ENCODE measurements around the gene HPCAL1. TPM values are rescaled to one million over a fixed set of nuclear protein-coding genes. Genes with fewer than 3 reads are reported as not detected.

HPCAL1 gene
- total and polyA plus RNA-seq, 2 of the 4 experiments (the other 2 are of a cell fraction): 8.2 to 33.7 TPM

- BruUV-seq (replicated peaks): no TSS peak
These were observed 13.4 kb upstream of the HPCAL1 start for GRCh38 chr2:10289352-10289751.

More at GRCh38 chr2:10289352-10289751, 13.4 kb upstream of the HPCAL1 start:
- no peak overlapping the region for H3K27ac ChIP-seq (ENCODE audit: insufficient read depth, low read length)
- H3K27me3 ChIP-seq (ENCODE audit: control insufficient read depth, insufficient read depth, low read length): no peaks in the 10 kb centered on the region
- H3K9ac ChIP-seq (ENCODE audit: low read depth, low read length): no peak overlapping the region
- H4K5ac ChIP-seq (ENCODE audit: low read depth, low read length): no peak overlapping the region
- no peak overlapping the region for H2BK120ac ChIP-seq (ENCODE audit: low read depth, low read length)
- peaks cover 13% of the 10 kb centered on the region for H3K4me1 ChIP-seq (ENCODE audit: control insufficient read depth, insufficient read depth, low read length)
- no peak overlapping the region for H3K56ac ChIP-seq (ENCODE audit: extremely low read depth, insufficient read depth, low read length)
- WGBS, 2 experiments (ENCODE audit: extremely low coverage in 2 of 2, insufficient read length in 1 of 2): 98% methylated on average over 6 of the region's 6 CpGs; no CpG with 5 or more reads in 1 of the 2 experiments
- no peak overlapping the region for H2BK20ac ChIP-seq (ENCODE audit: low read depth, low read length)
- in situ Hi-C loops (cut with MboI; ENCODE audit: low sequenced_read_pairs) (no loop called here), intact Hi-C loops (cut with micrococcal nuclease) (no loop called here), dilution Hi-C loops (cut with HindIII; ENCODE audit: low sequenced_read_pairs, unreplicated experiment) (no loop called here)
- H4K91ac ChIP-seq (ENCODE audit: insufficient read depth, low read depth, low read length): no peak overlapping the region
- no peaks in the 10 kb centered on the region for H4K20me1 ChIP-seq (ENCODE audit: insufficient read depth, low read length)
- H4K8ac ChIP-seq (ENCODE audit: low read depth in 2 of 2, low read length in 2 of 2): no peak overlapping the region
- H2AFZ ChIP-seq (replicated peaks; ENCODE audit: low read length, poor library complexity): no peak overlapping the region
- no peaks in the 10 kb centered on the region; a peak in 1 of 4 replicates for H3K79me1 ChIP-seq (ENCODE audit: low read depth in 1 of 2, low read length in 2 of 2)
- H3K14ac ChIP-seq (replicated peaks; ENCODE audit: low read depth, low read length): no peak overlapping the region
- H3K23ac ChIP-seq (ENCODE audit: low read depth, low read length): no peak overlapping the region
- H3K9me3 ChIP-seq (ENCODE audit: control insufficient read depth, insufficient read depth, low read length): no peaks in the 10 kb centered on the region; the same call in 1 of the 2 replicates
- H3K4me3 ChIP-seq (ENCODE audit: insufficient read depth, low read depth, low read length): no peak overlapping the region
- no peak overlapping the region for H3K4me2 ChIP-seq (ENCODE audit: low read depth, low read length)
- no peak overlapping the region for H2BK15ac ChIP-seq (ENCODE audit: low read depth, low read length)
- H2AK5ac ChIP-seq (ENCODE audit: low read depth, low read length): no peak overlapping the region
- peaks cover 14% of the 10 kb centered on the region for H3K9me1 ChIP-seq (ENCODE audit: insufficient read depth, low read length)
- no peak overlapping the region for H2BK5ac ChIP-seq (ENCODE audit: low read depth, low read length, poor library complexity, severe bottlenecking)
- no peak overlapping the region for H3K18ac ChIP-seq (ENCODE audit: low read depth, low read length)
- ATAC-seq (ENCODE audit: low read depth): no peak
- POLR2A ChIA-PET (ENCODE audit: unreplicated experiment): no interaction called here
- no peak for DNase-seq
- H3K36me3 ChIP-seq (ENCODE audit: control insufficient read depth, insufficient read depth, low read length): no peaks in the 10 kb centered on the region
- no peak overlapping the region for H2AK9ac ChIP-seq (replicated peaks; ENCODE audit: low read depth, low read length, poor library complexity)
- H3K4ac ChIP-seq (ENCODE audit: low read depth, low read length): no peak overlapping the region
- no peak for TF ChIP-seq NFE2L2 (IDR thresholded peaks at IDR 0.05; ENCODE audit: low read depth, low read length)
- no peak for TF ChIP-seq MAFK (IDR thresholded peaks at IDR 0.05; ENCODE audit: low read depth, low read length)
- TF ChIP-seq BHLHE40 (IDR thresholded peaks at IDR 0.05; ENCODE audit: low read depth, low read length): no peak
- no peak for TF ChIP-seq RAD21 (IDR thresholded peaks at IDR 0.05; ENCODE audit: low read length)
- TF ChIP-seq MAZ (IDR thresholded peaks at IDR 0.05; ENCODE audit: borderline replicate concordance, low read depth, low read length): no peak
- TF ChIP-seq, protein P1, sequence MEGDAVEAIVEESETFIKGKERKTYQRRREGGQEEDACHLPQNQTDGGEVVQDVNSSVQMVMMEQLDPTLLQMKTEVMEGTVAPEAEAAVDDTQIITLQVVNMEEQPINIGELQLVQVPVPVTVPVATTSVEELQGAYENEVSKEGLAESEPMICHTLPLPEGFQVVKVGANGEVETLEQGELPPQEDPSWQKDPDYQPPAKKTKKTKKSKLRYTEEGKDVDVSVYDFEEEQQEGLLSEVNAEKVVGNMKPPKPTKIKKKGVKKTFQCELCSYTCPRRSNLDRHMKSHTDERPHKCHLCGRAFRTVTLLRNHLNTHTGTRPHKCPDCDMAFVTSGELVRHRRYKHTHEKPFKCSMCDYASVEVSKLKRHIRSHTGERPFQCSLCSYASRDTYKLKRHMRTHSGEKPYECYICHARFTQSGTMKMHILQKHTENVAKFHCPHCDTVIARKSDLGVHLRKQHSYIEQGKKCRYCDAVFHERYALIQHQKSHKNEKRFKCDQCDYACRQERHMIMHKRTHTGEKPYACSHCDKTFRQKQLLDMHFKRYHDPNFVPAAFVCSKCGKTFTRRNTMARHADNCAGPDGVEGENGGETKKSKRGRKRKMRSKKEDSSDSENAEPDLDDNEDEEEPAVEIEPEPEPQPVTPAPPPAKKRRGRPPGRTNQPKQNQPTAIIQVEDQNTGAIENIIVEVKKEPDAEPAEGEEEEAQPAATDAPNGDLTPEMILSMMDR (conservative IDR thresholded peaks at IDR 0.05; ENCODE audit: low read depth, low read length): no peak
- TF ChIP-seq SMC3 (IDR thresholded peaks at IDR 0.05; ENCODE audit: low read depth, low read length): no peak
- TF ChIP-seq RFX5 (IDR thresholded peaks at IDR 0.05; ENCODE audit: low read depth, low read length): no peak
- no peak for TF ChIP-seq USF2 (IDR thresholded peaks at IDR 0.05; ENCODE audit: low read depth, low read length)
- TF ChIP-seq RCOR1 (IDR thresholded peaks at IDR 0.05; ENCODE audit: insufficient replicate concordance, low read length): no peak
- no peak for TF ChIP-seq MXI1 (IDR thresholded peaks at IDR 0.05; ENCODE audit: borderline replicate concordance, low read depth, low read length)
- CTCF ChIA-PET: interaction anchor here (0.6 kb wide), 1 partner anchor 120 kb away, joined by 3 read pairs; no protein-coding TSS in a partner anchor
